Measurements from ENCODE around the gene RBM4B. TPM values are rescaled to one million over a fixed set of nuclear protein-coding genes. Genes with fewer than 3 reads are reported as not detected.
A peak's percentile ranks its signal among the peaks of the same experiment; 100 is the strongest.

RBM4B gene
- total RNA-seq, 6 experiments from 2014 or later, result 3.6 to 9.4 (median 6.9) TPM

- intact Hi-C loops (cut with DNase I), result loop anchor here in 1 of 2 donors (5.0 kb wide), 1 partner anchor 102 kb away; no protein-coding TSS in a partner anchor
- no peaks in the 10 kb centered on the region for H3K4me1 ChIP-seq
- no peak for DNase-seq
Observed at GRCh38 chr11:66683877-66684276, 6.2 kb upstream of the RBM4B start.

GRCh38 chr11:66680966-66681645, 3.4 kb upstream of the RBM4B start:
- H3K27me3 ChIP-seq, result no peaks in the 10 kb centered on the region
- no peaks in the 10 kb centered on the region for H3K36me3 ChIP-seq
- peaks cover 0 to 6% (median 2%) of the 10 kb centered on the region in 4 donors for H3K4me1 ChIP-seq
- H3K4me3 ChIP-seq, result no peak overlapping the region
- H3K27ac ChIP-seq, result no peak overlapping the region
- ATAC-seq (no peak), DNase-seq (no peak)
- no peaks in the 10 kb centered on the region for H3K9me3 ChIP-seq
- TF ChIP-seq CTCF (IDR thresholded peaks at IDR 0.05) (no peak), POLR2A (IDR thresholded peaks at IDR 0.05) (no peak)
- WGBS (ENCODE audit: insufficient coverage, low coverage, low lambda C conversion rate, missing lambda C conversion rate), result 86% methylated on average over 7 of the region's 7 CpGs
- intact Hi-C loops (cut with DNase I), result loop anchor here in 1 of 2 donors (5.0 kb wide), 1 partner anchor 99 kb away; no protein-coding TSS in a partner anchor

More at GRCh38 chr11:66683877-66684276, 6.2 kb upstream of the RBM4B start:
- Histone ChIP-seq H3K4me3 (no peak overlapping the region), H3K27ac (no peak overlapping the region), H3K36me3 (peaks cover 0 to 19% (median 4%) of the 10 kb centered on the region in 4 donors), H3K9me3 (no peaks in the 10 kb centered on the region), H3K27me3 (no peaks in the 10 kb centered on the region)
- 87% methylated on average over 8 of the region's 8 CpGs for WGBS (ENCODE audit: insufficient coverage, low coverage, low lambda C conversion rate, missing lambda C conversion rate)
- no peak for TF ChIP-seq POLR2A (IDR thresholded peaks at IDR 0.05)
- no peak for TF ChIP-seq CTCF (IDR thresholded peaks at IDR 0.05)
- no peak for ATAC-seq

DNA sequence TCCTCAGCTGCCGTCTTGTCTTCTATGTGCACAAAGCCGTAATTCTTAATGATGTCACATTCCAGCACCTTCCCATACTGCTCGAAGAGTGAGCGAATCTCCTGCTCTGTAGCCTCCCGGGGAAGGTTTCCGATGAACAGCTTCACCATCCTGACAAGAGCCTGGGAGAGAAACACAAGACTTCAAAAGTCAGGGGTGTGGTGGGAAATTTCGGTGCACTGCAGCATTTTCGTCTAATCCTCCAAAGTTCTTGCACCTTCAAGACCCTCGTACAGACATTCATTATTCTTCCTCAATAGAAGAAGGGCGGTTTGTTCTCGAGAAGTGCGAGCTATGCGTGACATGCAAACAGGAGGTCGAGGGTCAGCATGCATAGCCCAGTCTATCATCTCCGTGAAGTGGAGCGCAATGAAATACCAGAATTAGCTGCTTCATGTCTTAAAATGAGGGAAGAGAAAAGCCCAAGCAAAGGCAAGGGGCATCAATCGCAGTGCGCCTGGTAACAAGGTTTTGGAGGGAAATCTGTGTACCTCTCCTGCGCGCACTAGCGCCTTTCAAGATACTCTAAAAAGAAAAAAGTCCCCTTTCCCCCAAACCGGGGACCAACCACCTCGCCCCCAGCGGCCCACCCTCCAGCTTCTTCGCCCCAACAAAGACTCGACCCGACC, 622 bp downstream of the RBM4B start:
- TF ChIP-seq CTCF (IDR thresholded peaks at IDR 0.05) (no peak), POLR2A (IDR thresholded peaks at IDR 0.05) (no peak)
- ATAC-seq (no peak), DNase-seq (no peak)
- no peaks in the 10 kb centered on the region for H3K9me3 ChIP-seq
- H3K4me1 ChIP-seq, result peaks cover 0 to 23% (median 3%) of the 10 kb centered on the region in 4 donors
- H3K27ac ChIP-seq, result peak overlapping the region; percentile 64 to 83 (median 79)
- intact Hi-C loops (cut with DNase I), result loop anchor here (5.0 kb wide), 2 partner anchors 85 to 100 kb away; partner anchors contain the start of genes CCDC87 (in 1 of the 2) and CCS (in 1 of the 2)
- H3K36me3 ChIP-seq, result no peaks in the 10 kb centered on the region
- 6% methylated on average over 18 of the region's 27 CpGs for WGBS (ENCODE audit: insufficient coverage, low coverage, low lambda C conversion rate, missing lambda C conversion rate)
- H3K27me3 ChIP-seq, result no peaks in the 10 kb centered on the region
- H3K4me3 ChIP-seq, result peak overlapping the region; percentile 64 to 72 (median 66)

- DNase-seq (no peak), ATAC-seq (no peak)
- WGBS (ENCODE audit: insufficient coverage, low coverage, low lambda C conversion rate, missing lambda C conversion rate), result 74% methylated on average over 15 of the region's 16 CpGs
- H3K4me1 ChIP-seq, result peaks cover 0 to 23% (median 3%) of the 10 kb centered on the region in 4 donors
- H3K27ac ChIP-seq, result no peak overlapping the region
- peak overlapping the region in 1 of 3 donors; percentile 72 for H3K4me3 ChIP-seq
- no peaks in the 10 kb centered on the region for H3K36me3 ChIP-seq
- TF ChIP-seq CTCF (IDR thresholded peaks at IDR 0.05) (no peak), POLR2A (IDR thresholded peaks at IDR 0.05) (no peak)
- no peaks in the 10 kb centered on the region for H3K9me3 ChIP-seq
- intact Hi-C loops (cut with DNase I), result loop anchor here (5.0 kb wide), 2 partner anchors 84 to 99 kb away; partner anchors contain the start of genes CCDC87 (in 1 of the 2) and CCS (in 1 of the 2)
- no peaks in the 10 kb centered on the region for H3K27me3 ChIP-seq
Observed at GRCh38 chr11:66676282-66676919, 1.3 kb downstream of the RBM4B start.
